ENCODE results near the gene MYOZ1. TPM values are rescaled to one million over a fixed set of nuclear protein-coding genes. Genes with fewer than 3 reads are reported as not detected.
"Not testable (repeated sequence)": the region's sequence is repeated elsewhere in the genome, so short reads cannot be mapped to it uniquely, and the experiment has no call there.

Gene MYOZ1
- polyA plus RNA-seq, 1 donor = 711 TPM

DNA sequence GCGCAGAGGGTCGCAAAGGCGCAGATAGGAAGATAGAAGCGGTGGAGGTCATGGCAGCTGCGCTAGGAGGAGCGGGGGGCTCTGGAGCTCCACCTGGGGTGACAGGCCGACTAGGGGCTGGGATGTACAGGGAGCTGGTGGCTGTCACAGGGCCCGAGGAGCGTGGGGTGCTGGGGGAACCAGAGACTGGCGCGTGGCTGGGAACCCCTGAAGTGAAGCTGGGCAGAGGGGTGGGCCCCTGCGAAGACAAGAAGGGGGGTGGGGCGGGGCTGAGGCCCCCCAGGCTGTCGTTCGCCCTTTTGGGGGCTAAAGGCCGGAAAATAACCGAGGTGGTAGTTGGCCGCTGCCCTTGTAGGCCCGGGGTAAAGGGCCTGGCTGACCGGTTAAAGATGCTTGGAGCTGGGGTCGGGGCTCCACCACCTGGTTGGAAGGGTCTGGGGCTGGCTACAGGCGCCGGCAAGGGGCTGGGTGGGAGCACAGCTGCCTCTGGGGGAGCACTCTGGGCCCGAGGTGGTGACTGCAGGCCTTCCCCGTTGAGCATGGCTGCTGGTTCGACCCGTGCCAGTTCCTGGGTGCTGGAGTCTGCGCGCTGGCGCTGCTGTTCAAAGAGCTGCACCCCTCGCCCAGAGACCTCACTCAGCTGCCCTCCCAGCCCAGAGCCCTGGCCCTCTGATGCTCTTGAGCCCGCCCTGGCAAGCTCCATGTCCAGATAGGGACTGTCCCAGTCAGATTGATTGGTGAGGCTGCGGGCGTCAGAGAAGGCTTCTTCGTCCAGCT, 6.8 kb upstream of the MYOZ1 start:
- DNase-seq (ENCODE audit: low read depth) = no peak

DNA sequence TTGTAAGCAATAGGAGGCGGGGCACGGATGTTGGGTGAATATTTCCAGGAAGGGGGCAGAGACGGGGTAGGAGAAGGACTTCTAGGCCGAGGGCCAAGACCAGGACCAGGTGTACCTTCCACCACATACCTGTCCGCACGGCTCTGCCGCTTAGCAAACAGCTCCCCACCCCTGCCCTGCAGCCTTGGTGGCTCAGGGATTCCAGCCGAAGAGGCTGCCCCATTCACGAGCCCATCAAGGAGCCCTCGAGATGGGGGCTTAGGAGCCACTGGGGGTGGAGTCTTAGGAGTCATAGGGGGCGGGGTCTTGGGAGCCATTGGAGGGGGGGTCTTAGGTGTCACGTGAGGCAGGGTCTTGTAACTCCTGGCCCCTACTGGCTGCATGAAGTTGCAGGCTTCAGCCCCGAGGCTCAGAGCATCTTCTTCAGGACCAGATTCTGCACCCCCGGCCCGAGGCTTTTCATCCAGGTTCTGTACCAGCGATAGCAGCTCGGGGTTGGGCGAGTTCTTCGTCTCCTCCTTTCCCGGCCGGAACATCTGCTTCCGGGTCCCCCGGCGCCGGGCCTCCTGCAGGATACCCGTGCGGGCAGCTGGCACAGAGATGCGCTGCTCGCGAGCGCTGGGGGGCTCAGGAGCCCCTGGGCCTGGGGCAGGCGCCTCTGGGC, 6.1 kb upstream of the MYOZ1 start:
- no peak for DNase-seq (ENCODE audit: low read depth)

DNA sequence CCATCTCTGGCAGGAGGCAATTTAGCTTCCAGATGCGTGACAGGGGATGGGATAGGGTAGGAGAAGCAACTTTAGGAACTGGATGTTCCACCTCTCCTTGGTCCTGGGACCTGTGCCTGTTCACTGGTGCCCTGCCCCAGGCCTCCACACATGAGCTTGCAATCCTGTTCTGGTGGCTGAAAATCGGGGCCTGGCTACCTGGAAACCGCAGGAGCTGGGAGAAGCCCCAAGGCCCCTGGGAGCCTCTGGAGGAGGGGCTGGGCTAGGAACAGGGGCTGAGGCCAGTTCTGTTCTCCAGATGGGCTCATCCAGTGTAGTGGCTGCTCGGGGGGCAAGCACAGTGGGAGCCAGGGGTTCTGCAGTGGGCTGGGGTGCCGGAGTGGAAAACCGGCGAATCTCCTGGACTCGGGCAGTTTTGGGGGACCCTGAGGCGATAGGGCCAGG, 5.3 kb upstream of the MYOZ1 start:
- DNase-seq (ENCODE audit: low read depth) = no peak

DNA sequence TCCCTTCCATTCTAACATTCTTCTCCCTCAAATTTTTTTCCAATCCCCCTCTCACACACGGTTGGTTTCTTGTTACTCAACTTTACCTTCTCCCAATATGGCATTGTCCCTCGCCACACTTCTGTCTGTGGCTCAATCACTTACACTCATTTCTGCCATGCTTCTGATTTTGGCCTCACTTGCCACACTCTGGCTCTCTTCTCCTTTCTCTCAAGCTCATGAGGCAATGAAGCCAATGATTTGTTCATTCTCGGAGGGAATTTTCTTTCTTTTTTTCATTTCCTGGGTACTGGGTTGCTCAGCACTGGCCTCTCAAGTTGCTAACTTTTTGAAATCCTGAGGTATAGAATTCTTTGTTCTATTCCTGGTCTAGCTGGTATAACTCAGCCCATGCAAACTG, 4.0 kb upstream of the MYOZ1 start:
- DNase-seq (ENCODE audit: low read depth) = no peak

DNA sequence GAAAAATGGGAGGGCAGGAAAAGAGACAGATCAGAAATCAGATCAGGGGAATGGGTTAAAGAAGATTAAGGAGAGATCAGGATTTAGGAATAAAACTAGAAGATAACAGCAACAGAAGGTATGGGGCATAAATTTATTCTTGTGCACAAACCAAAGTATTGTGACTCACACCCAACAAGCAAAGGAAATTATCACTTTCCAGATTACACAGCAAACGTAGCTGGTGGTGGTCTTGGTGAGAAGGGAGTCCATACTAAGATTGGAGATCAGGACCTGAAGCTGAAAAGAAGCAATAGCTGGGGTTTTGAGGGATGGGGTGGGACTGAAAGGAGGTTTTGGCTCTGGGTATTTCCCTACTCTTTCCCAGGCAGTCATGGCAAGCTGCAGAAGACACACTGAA, 3.5 kb upstream of the MYOZ1 start:
- DNase-seq (ENCODE audit: low read depth) = no peak

DNA sequence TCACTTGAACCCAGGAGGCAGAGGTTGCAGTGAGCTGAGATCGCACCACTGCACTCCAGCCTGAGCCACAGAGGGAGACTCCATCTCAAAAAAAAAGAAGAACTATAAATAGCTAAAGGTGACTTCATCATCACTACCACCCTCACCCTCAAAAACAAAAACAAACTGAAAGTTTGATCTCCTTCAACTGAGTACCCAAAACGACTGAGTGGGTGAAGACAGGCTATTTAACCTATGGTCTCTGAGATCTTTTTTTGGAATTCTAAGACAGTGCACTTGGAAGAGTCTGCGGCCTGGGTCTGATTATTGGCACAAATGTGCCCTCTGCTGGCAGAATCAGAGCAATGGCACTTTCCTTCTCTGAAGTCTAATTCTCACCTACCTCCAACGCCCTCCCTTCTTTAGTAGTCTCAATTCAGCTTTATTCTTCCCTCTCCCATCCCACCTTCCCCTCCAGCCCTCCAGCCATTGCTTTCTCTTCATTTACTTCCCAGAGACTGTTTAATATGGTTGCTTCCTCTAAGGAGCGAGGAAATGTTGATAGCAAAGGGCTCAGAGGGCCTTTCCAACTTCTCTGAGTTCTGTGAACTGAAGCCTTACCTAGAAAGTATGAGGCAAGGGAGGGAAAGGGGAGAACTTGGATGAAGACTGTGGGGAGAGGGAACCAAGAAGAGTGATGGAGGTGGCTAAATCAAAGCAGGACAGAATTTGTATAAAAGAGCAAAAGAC, 2.9 kb upstream of the MYOZ1 start:
- no peak for DNase-seq (ENCODE audit: low read depth)

DNA sequence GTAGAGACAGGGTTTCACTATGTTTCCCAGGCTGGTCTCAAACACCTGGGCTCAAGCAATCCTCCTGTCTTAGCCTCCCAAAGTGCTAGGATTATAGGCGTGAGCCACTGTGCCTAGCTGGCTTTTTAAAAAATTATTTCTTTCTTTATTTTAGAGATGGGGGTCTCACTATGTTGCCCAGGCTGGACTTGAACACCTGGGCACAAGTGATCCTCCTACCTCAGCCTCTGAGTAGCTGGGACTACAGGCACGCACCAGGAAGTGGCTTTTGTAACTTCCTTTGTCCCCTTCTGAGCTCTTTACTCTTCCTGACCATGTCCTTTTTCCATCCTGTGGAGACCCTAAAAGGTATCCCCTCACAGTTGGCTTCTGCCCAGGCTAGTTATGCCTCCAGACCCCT, 2.1 kb upstream of the MYOZ1 start:
- no peak for DNase-seq (ENCODE audit: low read depth)

DNA sequence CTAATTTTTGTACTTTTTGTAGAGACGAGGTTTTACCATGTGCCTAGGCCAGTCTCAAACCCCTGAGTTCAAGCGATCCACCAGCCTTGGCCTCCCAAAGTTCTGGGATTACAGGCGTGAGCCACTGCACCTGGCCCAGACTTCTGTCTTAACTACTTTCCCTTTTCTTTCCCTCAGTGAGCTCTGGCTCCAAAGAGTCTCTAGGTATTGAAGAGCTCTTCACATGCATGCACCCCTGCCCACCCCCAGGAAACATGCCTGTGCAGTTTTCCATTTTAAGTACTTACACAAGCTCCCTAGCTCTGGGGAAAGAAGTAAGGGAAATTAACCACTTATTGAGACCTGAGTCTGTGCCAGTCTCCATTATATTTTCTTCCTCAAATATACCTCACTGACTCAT, 2.0 kb downstream of the MYOZ1 start:
- no peak for DNase-seq (ENCODE audit: low read depth)

DNA sequence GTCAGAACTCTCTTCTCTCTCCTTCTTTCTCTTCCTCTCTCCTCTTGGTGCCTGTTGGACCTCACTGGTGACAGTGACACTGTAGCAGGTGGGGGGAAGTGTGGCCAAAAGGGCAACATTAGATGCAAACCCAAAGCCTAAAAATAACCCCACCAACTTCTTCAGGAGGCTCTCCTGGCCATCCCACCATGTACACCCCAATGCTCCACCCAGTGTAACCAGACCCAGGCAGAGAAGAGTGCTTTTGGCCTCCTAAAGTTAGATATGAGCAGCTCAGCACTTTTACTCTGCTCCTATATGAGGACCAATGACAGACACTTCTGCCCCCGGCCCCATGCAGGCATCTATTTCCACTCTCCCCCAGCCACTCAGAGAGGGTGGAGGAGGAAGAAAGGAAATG, 5.5 kb downstream of the MYOZ1 start:
- DNase-seq (ENCODE audit: low read depth) = no peak

DNA sequence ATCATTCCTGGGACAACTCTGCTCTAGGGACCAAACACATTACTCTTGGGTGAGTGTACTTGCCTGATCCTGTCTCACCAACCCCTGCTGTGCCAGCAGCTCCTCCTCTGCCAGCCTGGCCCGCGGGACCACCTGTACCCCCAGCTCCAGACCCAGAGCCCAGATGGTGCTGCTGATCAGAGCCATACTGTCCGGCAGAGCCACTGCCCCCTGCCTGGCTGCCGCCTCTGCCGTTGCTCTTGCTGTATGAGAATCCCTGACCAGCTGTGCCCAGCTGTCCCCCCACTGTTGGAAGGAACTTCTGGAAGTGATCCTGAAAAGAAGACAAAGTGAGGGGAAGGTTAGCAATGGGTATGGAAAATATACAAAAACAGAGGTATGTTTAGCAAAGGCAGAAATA, 6.9 kb downstream of the MYOZ1 start:
- no peak for DNase-seq (ENCODE audit: low read depth)

DNA sequence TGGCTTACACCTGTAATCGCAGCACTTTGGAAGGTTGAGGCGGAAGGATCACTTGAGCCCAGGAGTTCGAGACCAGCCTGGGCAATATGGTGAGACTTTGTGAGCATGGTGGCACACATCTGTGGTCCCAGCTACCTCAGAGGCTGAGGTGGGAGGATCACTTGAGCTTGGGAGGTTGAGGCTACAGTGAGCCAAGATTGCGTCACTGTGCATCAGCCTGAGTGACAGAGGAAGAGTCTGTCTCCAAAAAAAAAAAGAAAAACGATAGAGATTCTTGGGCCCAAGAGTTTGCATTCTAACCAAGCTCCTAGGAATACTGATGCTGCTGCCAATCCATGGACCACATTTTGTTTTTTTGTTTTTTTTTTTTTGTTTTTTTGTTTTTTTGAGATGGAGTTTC, 12.1 kb downstream of the MYOZ1 start:
- no peak for DNase-seq (ENCODE audit: low read depth)

DNA sequence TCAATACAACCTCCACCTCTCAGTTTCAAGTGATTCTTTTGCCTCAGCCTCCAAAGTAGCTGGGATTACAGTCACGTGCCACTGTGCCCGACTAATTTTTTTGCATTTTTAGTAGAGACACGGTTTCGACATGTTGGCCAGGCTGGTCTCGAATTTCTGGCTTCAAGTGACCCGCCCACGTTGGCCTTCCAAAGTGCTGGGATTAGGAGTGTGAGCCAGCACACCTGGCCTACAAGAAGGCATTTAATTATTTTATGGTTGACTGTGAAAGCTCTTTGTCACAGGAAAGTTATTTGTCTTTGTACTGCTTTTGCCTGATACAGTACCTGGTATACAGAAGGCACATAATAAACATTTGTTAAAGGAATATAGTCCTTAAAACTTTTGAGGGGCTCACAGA, 12.9 kb downstream of the MYOZ1 start:
- no peak for DNase-seq (ENCODE audit: low read depth)

DNA sequence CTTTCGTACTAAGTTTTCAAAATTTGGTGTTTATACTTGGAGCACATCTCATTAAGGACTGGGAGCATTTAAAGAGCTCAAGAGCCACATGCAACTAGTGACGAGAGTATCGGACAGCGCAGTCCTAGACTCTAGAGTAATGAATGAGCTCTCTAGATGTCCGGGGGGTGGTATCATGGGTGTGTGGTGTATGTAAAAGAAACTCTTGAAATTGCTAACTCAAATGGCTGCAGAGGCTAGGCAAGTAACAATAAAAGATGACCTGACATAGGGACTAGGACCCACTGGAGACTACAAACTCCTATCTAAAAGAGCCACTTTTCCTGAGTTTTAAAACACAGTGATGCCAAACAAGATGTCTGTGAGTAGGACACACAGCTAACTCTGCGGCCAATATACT, 14.0 kb downstream of the MYOZ1 start:
- DNase-seq (ENCODE audit: low read depth) = no peak

DNA sequence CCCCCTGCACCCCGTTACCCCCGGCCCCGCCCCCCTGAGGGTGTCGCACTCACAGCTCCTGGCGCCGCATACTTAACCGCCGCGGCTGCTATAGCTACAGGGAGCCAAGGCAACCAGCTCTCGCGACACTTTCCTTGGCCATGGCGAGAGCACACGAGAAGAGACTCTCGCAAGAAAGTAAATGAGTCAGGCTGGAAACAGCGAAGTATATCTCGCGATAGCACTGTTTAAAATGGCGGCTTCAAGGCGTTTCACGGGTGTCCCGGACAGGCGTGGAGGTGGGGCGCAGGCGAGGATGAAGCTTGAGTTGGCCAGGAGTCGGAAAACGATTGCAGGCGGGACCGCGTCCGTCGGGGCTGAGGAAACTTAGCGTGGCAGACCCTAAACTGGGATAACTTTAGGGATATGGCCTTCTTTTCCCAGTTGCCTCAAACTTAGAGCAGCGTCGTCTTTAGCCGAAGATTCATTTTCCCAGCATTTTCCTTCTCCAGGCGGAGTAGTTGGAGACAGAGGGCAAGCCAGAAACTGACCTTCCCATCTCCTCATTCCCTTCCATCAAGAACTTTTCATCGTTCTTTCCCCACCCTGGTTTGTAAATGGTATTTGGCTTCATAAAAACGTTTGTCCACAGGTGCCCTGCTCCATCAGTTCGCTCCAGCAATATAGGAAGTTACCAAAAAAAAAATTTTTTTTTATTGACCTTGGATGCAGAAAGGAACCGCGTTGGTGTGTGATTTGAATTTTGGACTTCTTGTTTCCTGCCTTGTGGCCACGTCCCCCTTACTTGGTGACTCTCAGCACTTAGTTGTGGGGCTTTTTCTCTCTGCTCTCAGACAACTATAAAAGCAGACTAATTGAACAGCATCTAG, 15.2 kb downstream of the MYOZ1 start:
- peak; percentile 99 for DNase-seq (ENCODE audit: low read depth)

DNA sequence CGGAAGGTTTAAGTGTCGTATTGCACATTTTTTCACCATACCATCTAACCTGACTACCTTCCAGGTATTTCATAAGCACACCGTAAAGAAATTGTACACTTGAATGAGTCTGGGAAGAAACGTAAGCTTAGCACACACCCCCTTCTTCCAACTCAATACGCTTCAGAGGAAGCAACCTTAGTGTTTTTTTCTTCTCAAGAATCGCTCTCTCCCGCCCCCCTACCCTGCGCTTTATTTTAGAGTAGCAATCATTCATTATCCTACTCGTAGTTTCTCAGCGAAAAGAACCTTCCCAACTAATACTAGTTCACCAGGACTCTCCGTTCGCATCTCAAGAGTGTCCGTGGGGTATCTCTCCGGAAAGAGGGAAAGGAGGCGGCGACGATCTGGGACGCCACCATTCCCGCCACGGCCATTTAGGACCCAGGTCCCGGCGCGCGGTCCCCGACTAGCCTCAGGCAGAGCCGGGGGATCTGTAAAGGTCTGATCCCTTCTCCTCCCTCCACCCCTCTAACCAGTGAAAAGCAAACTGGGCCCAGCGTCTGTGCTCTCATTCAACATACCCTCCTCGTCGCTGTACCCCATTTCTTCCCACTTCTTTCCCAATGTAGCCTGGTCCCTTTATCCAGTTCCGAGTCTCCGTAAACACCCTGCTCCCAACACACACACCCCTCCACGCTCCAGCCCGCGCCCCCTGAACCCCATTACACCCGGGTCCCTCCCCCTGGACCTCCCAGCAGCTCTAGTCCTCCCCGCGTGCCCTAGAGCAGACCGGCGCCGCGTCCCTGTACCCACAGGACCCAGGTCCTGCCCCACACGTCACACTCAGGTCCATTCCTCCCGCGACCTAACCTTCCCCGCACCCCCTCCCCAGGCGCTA, 16.0 kb downstream of the MYOZ1 start:
- DNase-seq (ENCODE audit: low read depth) = no peak

DNA sequence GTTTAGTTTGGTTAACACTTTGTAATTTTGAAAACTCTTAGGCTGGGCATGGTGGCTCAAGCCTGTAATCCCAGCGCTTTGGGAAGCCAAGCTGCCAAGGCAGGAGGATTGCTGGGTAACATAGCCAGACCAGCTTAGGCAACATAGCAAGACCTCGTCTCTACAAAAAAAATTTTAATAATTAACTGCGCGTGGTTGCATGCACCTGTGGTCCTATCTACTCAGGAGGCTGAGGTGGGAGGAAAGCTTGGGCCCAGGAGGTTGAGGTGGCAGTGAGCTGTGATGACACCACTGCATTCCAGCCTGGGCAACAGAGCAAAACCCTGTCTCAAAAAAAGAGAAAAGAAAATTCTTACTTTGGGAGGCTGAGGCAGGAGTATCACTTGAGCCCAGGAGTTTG, 18.2 kb downstream of the MYOZ1 start:
- no peak for DNase-seq (ENCODE audit: low read depth)

DNA sequence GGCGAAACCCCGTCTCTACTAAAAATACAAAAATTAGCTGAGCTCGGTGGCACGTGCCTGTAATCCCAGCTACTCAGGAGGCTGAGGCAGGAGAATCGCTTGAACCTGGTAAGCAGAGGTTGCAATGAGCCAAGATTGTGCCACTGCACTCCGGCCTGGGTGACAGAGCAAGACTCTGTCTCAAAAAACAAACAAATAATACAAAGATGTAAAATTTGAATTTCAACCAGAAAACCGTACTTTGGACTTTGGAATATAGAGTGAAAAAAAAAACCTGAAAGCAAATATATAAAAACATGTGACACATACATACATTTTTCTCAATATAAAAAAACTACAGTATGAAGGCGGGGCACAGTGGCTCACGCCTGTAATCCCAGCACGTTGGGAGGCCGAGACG, 20.3 kb downstream of the MYOZ1 start:
- DNase-seq (ENCODE audit: low read depth) = not testable (repeated sequence)

DNA sequence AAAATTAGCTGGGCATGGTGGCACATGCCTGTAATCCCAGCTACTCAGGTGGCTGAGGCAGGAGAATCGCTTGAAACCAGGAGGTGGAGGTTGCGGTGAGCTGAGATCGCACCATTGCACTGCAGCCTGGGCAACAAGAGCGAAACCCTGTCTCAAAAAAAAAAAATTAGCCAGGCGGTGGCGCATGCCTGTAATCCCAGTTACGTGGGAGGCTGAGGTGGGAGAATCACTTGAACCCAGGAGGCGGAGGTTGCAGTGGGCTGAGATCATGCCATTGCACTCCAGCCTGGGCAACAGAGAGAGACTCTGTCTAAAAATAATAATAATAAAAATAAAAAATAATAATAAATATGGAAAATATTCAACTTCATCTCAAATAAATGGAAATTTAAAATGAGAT, 24.1 kb downstream of the MYOZ1 start:
- not testable (repeated sequence) for DNase-seq (ENCODE audit: low read depth)

DNA sequence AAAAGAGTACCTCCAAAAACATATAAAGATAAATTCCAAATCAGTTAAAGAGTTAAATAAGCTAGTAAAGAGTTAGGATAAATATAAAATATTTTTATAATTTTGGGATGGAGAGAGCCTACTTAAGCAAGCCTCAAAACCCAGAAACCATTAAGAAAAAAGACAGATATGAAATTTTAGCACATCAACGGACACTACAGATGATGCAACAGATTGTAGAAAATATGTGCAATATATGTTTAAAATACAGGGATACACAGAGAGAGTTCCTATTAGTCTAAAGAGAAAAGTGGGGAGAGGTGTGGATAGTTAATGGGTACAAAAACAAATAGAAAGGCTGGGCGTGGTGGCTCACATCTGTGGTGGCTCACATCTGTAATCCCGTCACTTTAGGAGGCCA, 26.6 kb downstream of the MYOZ1 start:
- DNase-seq (ENCODE audit: low read depth) = no peak

DNA sequence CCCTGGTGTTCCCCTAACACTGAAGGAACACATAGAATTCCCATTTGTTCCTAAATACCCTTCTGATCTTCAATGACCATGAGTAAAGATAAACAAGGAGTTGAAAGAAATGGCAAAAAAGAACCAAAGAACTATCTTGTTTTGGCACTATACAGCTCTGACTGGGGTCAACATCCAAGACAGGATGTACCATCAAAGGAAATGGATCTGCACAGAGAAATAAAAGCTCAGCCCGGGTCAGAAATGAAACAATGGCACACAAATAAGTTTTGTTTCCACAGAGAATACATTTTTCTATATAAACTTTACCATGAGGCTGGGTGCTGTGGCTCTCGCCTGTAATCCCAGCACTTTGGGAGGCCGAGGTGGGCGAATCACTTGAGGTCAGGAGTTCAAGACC, 32.2 kb downstream of the MYOZ1 start:
- no peak for DNase-seq (ENCODE audit: low read depth)

DNA sequence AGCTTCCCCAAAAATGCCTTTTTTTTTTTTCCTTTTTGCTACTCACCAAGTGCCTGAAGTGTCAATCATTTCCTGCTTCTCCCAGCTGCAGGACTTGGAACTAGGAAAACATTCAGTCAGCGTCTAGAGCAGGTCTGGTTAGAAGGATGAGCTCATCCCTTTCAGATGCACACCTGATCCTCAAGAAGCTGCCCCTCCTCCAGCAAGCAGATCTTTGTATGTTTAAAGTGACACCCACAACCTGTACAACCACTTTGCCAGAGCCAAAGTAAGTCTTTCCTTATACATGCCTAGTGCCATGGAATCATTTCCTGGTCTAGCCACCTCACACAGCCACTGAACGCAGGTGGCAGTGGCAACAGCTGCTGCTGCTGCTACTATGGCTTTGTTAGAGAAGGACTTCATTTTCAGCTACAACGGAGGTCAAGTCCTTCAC, 39.8 kb downstream of the MYOZ1 start:
- DNase-seq (ENCODE audit: low read depth) = no peak

Measured in forelimb muscle (tissue), 1 donor.